Right renal pelvis (tissue), 4 donors: ENCODE results near the gene ADH1C. TPM values are rescaled to one million over a fixed set of nuclear protein-coding genes. Genes with fewer than 3 reads are reported as not detected.

Experiments used
- DNase-seq, 4 donors: peaks; one replicate each; pipeline ENCODE4 v3.0.0-alpha.2; 2013; ENCODE audit warnings: low read depth in 4 of 4, low spot score in 3 of 4, missing footprints in 1 of 4
- polyA plus RNA-seq, 4 donors: library from polyadenylated mRNA; unstranded; fragments of 120-200 nt; gene quantifications; one replicate each; pipeline ENCODE4 v1.2.1, GENCODE V29; 2013; ENCODE audit not compliant: insufficient read length in 4 of 4

ADH1C gene
- polyA plus RNA-seq, 4 donors: 95.3 to 153 (median 109) TPM

- no peak for DNase-seq
Observed at GRCh38 chr4:99305638-99306400, 46.7 kb downstream of the ADH1C start.

- DNase-seq: no peak
Observed at GRCh38 chr4:99301376-99302164, 51.0 kb downstream of the ADH1C start.

DNA sequence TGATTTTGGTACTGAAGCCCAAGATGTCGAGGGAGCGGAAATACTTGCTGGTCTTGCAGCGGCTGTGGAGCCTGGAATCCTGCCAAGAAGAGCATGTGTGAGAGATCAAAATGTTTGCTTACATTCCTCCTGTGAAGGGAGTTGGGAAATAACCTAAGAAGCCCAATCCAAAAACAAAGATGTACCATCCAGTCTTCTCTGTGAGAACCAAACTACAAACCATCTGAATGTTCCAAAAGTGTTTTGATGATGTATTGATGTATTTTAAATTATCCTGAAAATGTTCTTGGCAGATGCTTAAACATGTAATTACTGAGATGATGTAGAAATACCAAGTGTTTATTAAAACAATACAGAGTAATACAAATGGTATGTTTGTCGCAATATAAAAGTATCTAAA is 51.6 kb downstream of the ADH1C start:
- peak; percentile 74 to 84 (median 81) for DNase-seq

- no peak for DNase-seq
Observed at GRCh38 chr4:99293357-99293756, 59.2 kb downstream of the ADH1C start.

DNA sequence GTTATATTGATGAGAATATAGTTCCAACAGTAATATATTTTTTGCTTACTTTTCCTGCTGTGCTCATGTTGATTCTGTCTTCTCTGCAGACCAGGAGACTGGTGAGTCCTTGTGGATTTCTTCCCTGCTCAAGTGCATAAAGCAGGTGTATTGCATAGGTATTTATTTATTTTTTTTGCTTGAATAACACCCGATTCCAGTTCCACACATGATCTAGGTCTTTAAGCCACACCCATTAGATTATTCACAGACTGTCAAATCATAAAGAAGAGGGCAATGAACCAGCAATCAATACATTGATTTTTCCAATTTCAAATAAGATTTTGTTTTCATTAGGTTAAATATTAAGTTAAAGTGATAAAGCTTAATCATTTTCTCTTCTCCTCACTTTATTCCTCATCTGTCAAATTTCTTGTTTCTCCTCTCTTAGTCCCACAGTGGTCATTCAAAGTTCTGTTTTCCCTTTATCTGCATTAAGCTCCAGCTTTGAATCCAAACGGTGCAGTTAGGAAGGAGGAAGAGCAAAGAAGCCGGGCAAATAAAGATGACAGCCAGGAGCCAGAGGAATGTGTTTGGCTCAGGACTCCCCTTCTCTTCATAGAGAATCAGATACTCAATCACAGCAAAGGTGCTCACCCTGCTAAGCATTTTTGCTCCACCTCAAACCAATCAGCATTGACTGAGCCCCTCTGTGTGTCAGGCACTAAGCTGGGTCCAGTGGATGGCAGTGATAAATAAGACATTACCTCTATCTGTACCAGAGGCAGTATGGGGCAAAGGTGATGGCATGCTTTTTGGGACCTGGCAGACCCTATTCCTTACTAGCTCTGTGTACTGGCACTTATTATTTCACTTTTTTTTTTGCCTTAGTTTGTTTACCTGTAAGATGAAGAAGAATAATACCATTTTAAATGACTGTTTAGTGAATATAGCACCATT is 61.4 kb downstream of the ADH1C start, which contains the start of gene ADH1A:
Gene ADH1A, minus strand, starts transcription at position 138 of the 939 bp plus-strand sequence. Its CDS starts 71 bp downstream, at position 67.
- DNase-seq: no peak

Other genes starting within 250 kb of the ADH1C start
- gene ADH4, start 208.4 kb downstream of the ADH1C start, polyA plus RNA-seq: under 1 TPM; 0.24 to 0.97 (median 0.49) TPM
- 10 to 100 TPM; 23.5 to 45.2 (median 28.6) TPM for gene ADH6, start 133.5 kb downstream of the ADH1C start, polyA plus RNA-seq
- under 1 TPM; 0.28 to 0.92 (median 0.74) TPM for gene ADH1A, start 61.8 kb downstream of the ADH1C start, polyA plus RNA-seq
- 10 to 100 TPM; 18.5 to 25.9 (median 23.1) TPM for gene ADH1B, start 31.3 kb downstream of the ADH1C start, polyA plus RNA-seq
- not detected for gene ADH7, start 82.6 kb upstream of the ADH1C start, polyA plus RNA-seq
- gene C4orf17, start 158.3 kb upstream of the ADH1C start, polyA plus RNA-seq: under 1 TPM in 3 of 4 donors, not detected in 1; 0.19 to 0.37 (median 0.23) TPM
- gene TRMT10A, start 211.3 kb upstream of the ADH1C start, polyA plus RNA-seq: 10 to 100 TPM; 12.9 to 18.1 (median 15.6) TPM
- gene MTTP, start 222.1 kb upstream of the ADH1C start, polyA plus RNA-seq: 10 to 100 TPM in 2 of 4 donors, 1 to 10 TPM in 2; 8.6 to 17.4 (median 10.1) TPM